Mucosa of stomach (tissue), 1 donor: ENCODE measurements around the gene ITGA5.
A peak's percentile ranks its signal among the peaks of the same experiment; 100 is the strongest.

Source experiments
- H3K27me3 ChIP-seq: one replicate; pipeline ENCODE4 v1.7.0; 2013; ENCODE audit warnings: mild to moderate bottlenecking, low read length; ENCODE audit not compliant: control insufficient read depth, insufficient read depth
- H3K36me3 ChIP-seq: one replicate; pipeline ENCODE4 v1.7.0; 2013; ENCODE audit warnings: low read length; ENCODE audit not compliant: control insufficient read depth, insufficient read depth
- H3K4me1 ChIP-seq: one replicate; pipeline ENCODE4 v1.7.0; 2013; ENCODE audit warnings: mild to moderate bottlenecking, low read length; ENCODE audit not compliant: control insufficient read depth, insufficient read depth
- H3K4me3 ChIP-seq: one replicate; pipeline ENCODE4 v1.7.0; 2013; ENCODE audit warnings: low read length
- H3K9ac ChIP-seq: one replicate; pipeline ENCODE4 v1.7.0; 2013; ENCODE audit warnings: mild to moderate bottlenecking, low read length, moderate library complexity
- H3K9me3 ChIP-seq: one replicate; pipeline ENCODE4 v1.7.0; 2013; ENCODE audit warnings: mild to moderate bottlenecking, low read length, moderate library complexity; ENCODE audit not compliant: control insufficient read depth
- donor health status: Pancreatic carcinoma.

The ITGA5 gene

GRCh38 chr12:54390668-54391551 lies 28.2 kb downstream of the ITGA5 start:
- H3K9ac ChIP-seq = no peak overlapping the region

GRCh38 chr12:54390176-54390667 lies 28.8 kb downstream of the ITGA5 start:
- Histone ChIP-seq H3K9me3 (no peaks in the 10 kb centered on the region), H3K36me3 (no peaks in the 10 kb centered on the region), H3K27me3 (peaks cover 4% of the 10 kb centered on the region), H3K4me3 (no peak overlapping the region), H3K4me1 (peaks cover 6% of the 10 kb centered on the region), H3K9ac (no peak overlapping the region)

More at GRCh38 chr12:54390668-54391551, 28.2 kb downstream of the ITGA5 start:
- H3K9me3 ChIP-seq = no peaks in the 10 kb centered on the region
- H3K27me3 ChIP-seq = peaks cover 4% of the 10 kb centered on the region
- no peak overlapping the region for H3K4me3 ChIP-seq
- no peaks in the 10 kb centered on the region for H3K36me3 ChIP-seq
- peaks cover 6% of the 10 kb centered on the region for H3K4me1 ChIP-seq

DNA sequence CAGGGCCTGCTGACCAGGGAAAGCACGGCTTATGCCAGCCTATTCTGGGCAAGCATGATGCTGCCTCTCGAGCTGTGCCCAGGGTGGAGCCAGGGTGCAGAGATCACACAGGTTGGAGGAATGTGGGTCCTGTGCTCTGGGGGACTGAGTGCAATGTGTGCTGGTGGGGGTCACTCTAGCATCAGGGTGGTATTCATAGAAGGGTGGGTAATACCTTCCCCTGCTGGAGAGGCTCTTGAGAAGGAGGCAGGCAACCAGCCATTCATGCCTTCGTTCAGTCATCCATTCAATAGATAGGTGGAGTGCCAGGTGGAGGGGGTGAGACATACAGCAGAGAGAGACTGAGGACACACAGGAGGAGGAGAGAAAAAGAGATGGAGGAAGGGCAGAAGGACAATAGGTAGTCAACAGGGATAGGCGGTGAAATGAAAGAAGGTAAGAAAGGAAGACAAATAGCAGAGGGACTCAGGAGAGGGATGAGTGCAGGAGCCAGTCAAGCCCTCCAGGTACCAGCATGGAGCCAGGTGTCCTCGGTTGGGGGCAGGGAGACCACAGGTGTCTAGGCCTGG lies 29.4 kb downstream of the ITGA5 start:
- H3K4me1 ChIP-seq = peaks cover 6% of the 10 kb centered on the region
- H3K9ac ChIP-seq = no peak overlapping the region
- H3K27me3 ChIP-seq = peaks cover 4% of the 10 kb centered on the region
- H3K4me3 ChIP-seq = no peak overlapping the region
- H3K9me3 ChIP-seq = no peaks in the 10 kb centered on the region
- no peaks in the 10 kb centered on the region for H3K36me3 ChIP-seq

- no peak overlapping the region for H3K4me3 ChIP-seq
- no peaks in the 10 kb centered on the region for H3K36me3 ChIP-seq
- H3K4me1 ChIP-seq = peaks cover 6% of the 10 kb centered on the region
- peaks cover 4% of the 10 kb centered on the region for H3K27me3 ChIP-seq
- no peak overlapping the region for H3K9ac ChIP-seq
- H3K9me3 ChIP-seq = no peaks in the 10 kb centered on the region
Measured at GRCh38 chr12:54389134-54389508, 29.9 kb downstream of the ITGA5 start.

GRCh38 chr12:54388237-54389133 lies 30.6 kb downstream of the ITGA5 start:
- H3K4me1 ChIP-seq = peaks cover 6% of the 10 kb centered on the region

GRCh38 chr12:54387114-54387467 lies 32.0 kb downstream of the ITGA5 start:
- Histone ChIP-seq H3K27me3 (peaks cover 4% of the 10 kb centered on the region), H3K9ac (no peak overlapping the region), H3K36me3 (no peaks in the 10 kb centered on the region), H3K4me3 (no peak overlapping the region), H3K4me1 (peaks cover 6% of the 10 kb centered on the region), H3K9me3 (no peaks in the 10 kb centered on the region)

More at GRCh38 chr12:54388237-54389133, 30.6 kb downstream of the ITGA5 start:
- H3K36me3 ChIP-seq = no peaks in the 10 kb centered on the region
- no peaks in the 10 kb centered on the region for H3K9me3 ChIP-seq
- H3K4me3 ChIP-seq = no peak overlapping the region
- no peak overlapping the region for H3K9ac ChIP-seq
- H3K27me3 ChIP-seq = peaks cover 4% of the 10 kb centered on the region

DNA sequence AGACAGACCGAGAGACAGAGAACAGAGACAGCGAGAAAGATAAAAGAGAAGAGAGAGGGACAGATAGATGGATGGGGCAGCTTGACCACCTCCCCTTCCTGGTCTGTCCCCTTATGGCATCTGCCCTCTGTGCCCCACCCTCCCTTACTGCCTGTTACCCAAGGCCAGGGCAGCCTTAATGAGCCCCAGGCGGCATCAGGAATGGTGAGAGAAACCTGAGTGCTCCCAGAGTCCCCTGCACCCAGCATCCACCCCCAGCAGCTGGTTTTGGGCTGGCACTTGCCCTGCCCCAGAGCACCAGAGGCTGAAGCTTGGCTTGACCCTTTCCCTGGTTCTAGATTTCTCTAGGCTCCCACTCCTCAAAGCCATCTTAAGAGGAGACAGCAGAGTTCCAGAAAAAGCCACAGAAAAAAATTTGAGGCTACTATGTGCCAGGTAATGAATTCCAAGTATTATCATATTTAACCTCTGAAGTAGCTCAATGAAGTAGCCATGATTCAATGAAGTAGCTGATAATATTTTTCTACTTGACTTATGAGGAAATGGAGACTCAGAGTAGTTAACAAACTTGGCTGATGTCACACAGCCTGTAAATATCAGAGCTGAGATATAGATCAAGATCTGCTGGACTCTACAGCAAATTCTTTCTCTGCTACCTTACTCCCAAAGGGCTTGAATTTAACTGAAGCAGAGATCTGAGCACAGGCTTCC lies 32.5 kb downstream of the ITGA5 start:
- Histone ChIP-seq H3K4me3 (no peak overlapping the region), H3K27me3 (no peaks in the 10 kb centered on the region), H3K36me3 (no peaks in the 10 kb centered on the region), H3K4me1 (peaks cover 6% of the 10 kb centered on the region), H3K9ac (no peak overlapping the region), H3K9me3 (no peaks in the 10 kb centered on the region)

GRCh38 chr12:54385251-54385914 lies 33.7 kb downstream of the ITGA5 start:
- Histone ChIP-seq H3K9me3 (no peaks in the 10 kb centered on the region), H3K27me3 (no peaks in the 10 kb centered on the region), H3K4me1 (peaks cover 6% of the 10 kb centered on the region), H3K4me3 (no peak overlapping the region), H3K36me3 (no peaks in the 10 kb centered on the region), H3K9ac (peak overlapping the region; percentile 43)

DNA sequence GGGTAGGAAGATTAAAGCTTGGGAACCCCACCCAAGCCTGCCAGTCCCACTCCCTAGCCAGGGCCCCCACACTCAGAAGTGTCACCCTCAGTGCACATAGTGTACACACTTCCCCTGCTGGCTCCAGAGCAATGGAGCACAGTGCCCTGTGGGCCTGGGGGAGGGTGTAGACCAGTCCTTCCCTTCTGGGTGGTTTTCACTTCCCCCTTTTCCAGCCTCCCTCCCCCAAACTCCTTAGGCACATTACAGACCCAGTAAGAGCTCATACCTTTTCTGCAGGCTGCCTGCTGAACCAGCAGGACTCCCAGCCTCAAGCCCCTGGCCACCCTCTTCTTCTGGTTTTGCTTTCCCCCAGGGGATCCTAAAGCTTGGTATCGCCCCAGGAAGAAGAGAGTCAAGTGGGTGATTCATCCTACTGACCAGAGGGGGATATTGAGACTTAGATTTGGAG lies 34.5 kb downstream of the ITGA5 start, which contains the start of gene ZNF385A:
Gene ZNF385A, minus strand, starts transcription at position 143 of the 451 bp plus-strand sequence. CDS start 219 bp downstream, outside the sequence.
- Histone ChIP-seq H3K27me3 (no peaks in the 10 kb centered on the region), H3K9me3 (no peaks in the 10 kb centered on the region), H3K4me3 (no peak within 1 kb of the TSS), H3K9ac (peak within 1 kb of the TSS; percentile 43), H3K4me1 (peaks cover 7% of the 10 kb centered on the region), H3K36me3 (no peaks in the 10 kb centered on the region)

GRCh38 chr12:54383041-54383609 lies 35.9 kb downstream of the ITGA5 start:
- Histone ChIP-seq H3K9ac (no peak overlapping the region), H3K4me1 (peaks cover 18% of the 10 kb centered on the region), H3K36me3 (no peaks in the 10 kb centered on the region), H3K4me3 (no peak overlapping the region), H3K27me3 (peaks cover 6% of the 10 kb centered on the region), H3K9me3 (no peaks in the 10 kb centered on the region)
